GM20431 (cell line): Measurements from ENCODE around the gene RNF144A.

Source experiments
- in situ Hi-C: fragments of 300-500 bp; cut with MseI, MboI; formaldehyde crosslinking; loops from one replicate; pipeline ENCODE4 v1.15.0; 2020; ENCODE audit warnings: low sequenced_read_pairs; ENCODE audit not compliant: unreplicated experiment

RNF144A gene

GRCh38 chr2:7016601-7017211 is 99.5 kb downstream of the RNF144A start:
- in situ Hi-C loops, result no loop called here

- in situ Hi-C loops, result no loop called here
These were observed 100.6 kb downstream of the RNF144A start for GRCh38 chr2:7017671-7018281.

GRCh38 chr2:7018282-7018701 is 101.1 kb downstream of the RNF144A start:
- in situ Hi-C loops, result no loop called here

- in situ Hi-C loops, result no loop called here
These were observed 101.6 kb downstream of the RNF144A start for GRCh38 chr2:7018767-7019166.

- in situ Hi-C loops, result no loop called here
These were observed 102.0 kb downstream of the RNF144A start for GRCh38 chr2:7019191-7019590.

- in situ Hi-C loops, result no loop called here
These were observed 102.8 kb downstream of the RNF144A start for GRCh38 chr2:7020059-7020458.

- in situ Hi-C loops, result no loop called here
These were observed 103.3 kb downstream of the RNF144A start for GRCh38 chr2:7020468-7020867.

- in situ Hi-C loops, result no loop called here
These were observed 103.8 kb downstream of the RNF144A start for GRCh38 chr2:7020939-7021470.

GRCh38 chr2:7022492-7023385 is 105.5 kb downstream of the RNF144A start:
- in situ Hi-C loops, result no loop called here

- in situ Hi-C loops, result no loop called here
These were observed 106.3 kb downstream of the RNF144A start for GRCh38 chr2:7023542-7023941.

- in situ Hi-C loops, result no loop called here
These were observed 107.0 kb downstream of the RNF144A start for GRCh38 chr2:7024261-7024660.

- in situ Hi-C loops, result no loop called here
These were observed 107.9 kb downstream of the RNF144A start for GRCh38 chr2:7025082-7025481.

GRCh38 chr2:7026742-7027141 is 109.5 kb downstream of the RNF144A start:
- in situ Hi-C loops, result no loop called here

- in situ Hi-C loops, result no loop called here
These were observed 110.2 kb downstream of the RNF144A start for GRCh38 chr2:7027411-7027810.

GRCh38 chr2:7027956-7028655 is 110.9 kb downstream of the RNF144A start:
- in situ Hi-C loops, result no loop called here

GRCh38 chr2:7028846-7029245 is 111.6 kb downstream of the RNF144A start:
- in situ Hi-C loops, result no loop called here

GRCh38 chr2:7029291-7030059 is 112.3 kb downstream of the RNF144A start:
- in situ Hi-C loops, result no loop called here

- in situ Hi-C loops, result no loop called here
These were observed 113.6 kb downstream of the RNF144A start for GRCh38 chr2:7030810-7031209.

GRCh38 chr2:7031547-7032245 is 114.5 kb downstream of the RNF144A start:
- in situ Hi-C loops, result no loop called here
